IMR-90 (cell line): ENCODE data around the gene MDH1. TPM values are rescaled to one million over a fixed set of nuclear protein-coding genes. Genes with fewer than 3 reads are reported as not detected.

ENCODE experiments used
- ATAC-seq: fragments of 200-7000 bp; cut with Tn5 transposase; 2 replicates; pipeline ENCODE4 v1.9.1; 2020; ENCODE audit warnings: low read depth, mild to moderate bottlenecking, moderate library complexity
- BruUV-seq: library from RNA; stranded (reverse); fragments of 400-500 nt; replicated peaks from 2 replicates; lab custom pipeline; 2021; lab: Mats Ljungman, UMichigan
- CTCF ChIA-PET: fragments of 300-600 bp; formaldehyde crosslinking; extraction: SDS; loops from one replicate; lab custom pipeline; 2021; ENCODE audit warnings: antibody characterized with exemption; lab: Yijun Ruan, JAX
- POLR2A ChIA-PET: fragments of 300-600 bp; sonication (Branson Sonifier 250); formaldehyde crosslinking; loops from one replicate; lab custom pipeline; 2022; ENCODE audit warnings: antibody characterized with exemption; ENCODE audit not compliant: unreplicated experiment; lab: Charles Lee
- DNase-seq: peaks from one replicate; pipeline ENCODE4 v3.0.0; 2013
- H2AFZ ChIP-seq: replicated peaks from 2 replicates; pipeline ENCODE3; 2013; ENCODE audit warnings: low read length, mild to moderate bottlenecking; ENCODE audit not compliant: poor library complexity
- H2AK5ac ChIP-seq: 2 replicates; pipeline ENCODE4 v1.6.1; 2013; ENCODE audit warnings: low read depth, low read length, inconsistent platforms
- H2AK9ac ChIP-seq: replicated peaks from 2 replicates; pipeline ENCODE3; 2013; ENCODE audit warnings: mild to moderate bottlenecking, low read depth, low read length, moderate library complexity; ENCODE audit not compliant: poor library complexity
- H2BK120ac ChIP-seq: 2 replicates; pipeline ENCODE4 v1.6.1; 2013; ENCODE audit warnings: low read depth, low read length, inconsistent platforms
- H2BK15ac ChIP-seq: 3 replicates; pipeline ENCODE4 v1.6.1; 2013; ENCODE audit warnings: low read depth, low read length, inconsistent platforms
- H2BK20ac ChIP-seq: 2 replicates; pipeline ENCODE4 v1.6.1; 2013; ENCODE audit warnings: low read depth, mild to moderate bottlenecking, inconsistent platforms, low read length, moderate library complexity
- H2BK5ac ChIP-seq: 2 replicates; pipeline ENCODE4 v1.6.1; 2013; ENCODE audit warnings: mild to moderate bottlenecking, low read depth, low read length, inconsistent platforms; ENCODE audit not compliant: poor library complexity, severe bottlenecking
- H3K14ac ChIP-seq: replicated peaks from 2 replicates; pipeline ENCODE4 v1.6.1; 2013; ENCODE audit warnings: low read depth, low read length, inconsistent platforms
- H3K18ac ChIP-seq: 2 replicates; pipeline ENCODE4 v1.6.1; 2013; ENCODE audit warnings: low read depth, low read length, control low read depth
- H3K23ac ChIP-seq: 2 replicates; pipeline ENCODE4 v1.6.1; 2013; ENCODE audit warnings: low read depth, low read length, inconsistent platforms
- H3K27ac ChIP-seq: 2 replicates; pipeline ENCODE4 v1.5.1; 2013; ENCODE audit warnings: mild to moderate bottlenecking, control low read depth, low read length; ENCODE audit not compliant: insufficient read depth
- H3K27me3 ChIP-seq: 2 replicates; pipeline ENCODE4 v1.6.1; 2013; ENCODE audit warnings: low read length; ENCODE audit not compliant: control insufficient read depth, insufficient read depth
- H3K36me3 ChIP-seq: 2 replicates; pipeline ENCODE4 v1.6.1; 2013; ENCODE audit warnings: low read length, mixed read lengths; ENCODE audit not compliant: control insufficient read depth, insufficient read depth
- H3K4ac ChIP-seq: 2 replicates; pipeline ENCODE4 v1.6.1; 2013; ENCODE audit warnings: low read depth, low read length, inconsistent platforms
- H3K4me1 ChIP-seq: 2 replicates; pipeline ENCODE4 v1.6.1; 2013; ENCODE audit warnings: low read length, mixed read lengths; ENCODE audit not compliant: control insufficient read depth, insufficient read depth
- H3K4me2 ChIP-seq: 2 replicates; pipeline ENCODE4 v1.6.1; 2013; ENCODE audit warnings: low read depth, mild to moderate bottlenecking, control low read depth, low read length, moderate library complexity
- H3K4me3 ChIP-seq: 2 replicates; pipeline ENCODE4 v1.5.1; 2013; ENCODE audit warnings: low read depth, mild to moderate bottlenecking, control low read depth, low read length, moderate library complexity; ENCODE audit not compliant: insufficient read depth
- H3K56ac ChIP-seq: 2 replicates; pipeline ENCODE4 v1.6.1; 2013; ENCODE audit warnings: low read length, inconsistent platforms; ENCODE audit not compliant: insufficient read depth; ENCODE audit errors: extremely low read depth
- H3K79me1 ChIP-seq, 2 experiments: 2 replicates each; pipeline ENCODE4 v1.6.1; 2013; ENCODE audit warnings: low read length in 2 of 2, inconsistent platforms in 1 of 2, low read depth in 1 of 2
- H3K9ac ChIP-seq: 2 replicates; pipeline ENCODE4 v1.6.1; 2013; ENCODE audit warnings: low read depth, low read length, control low read depth
- H3K9me1 ChIP-seq: 2 replicates; pipeline ENCODE4 v1.6.1; 2013; ENCODE audit warnings: low read length, inconsistent platforms; ENCODE audit not compliant: insufficient read depth
- H3K9me3 ChIP-seq: 2 replicates; pipeline ENCODE4 v1.6.1; 2013; ENCODE audit warnings: low read length; ENCODE audit not compliant: control insufficient read depth, insufficient read depth
- H4K20me1 ChIP-seq: 2 replicates; pipeline ENCODE4 v1.6.1; 2013; ENCODE audit warnings: low read length, inconsistent platforms; ENCODE audit not compliant: insufficient read depth
- H4K5ac ChIP-seq: 2 replicates; pipeline ENCODE4 v1.6.1; 2013; ENCODE audit warnings: mild to moderate bottlenecking, low read depth, low read length, control low read depth
- H4K8ac ChIP-seq, 2 experiments: 2 replicates each; pipeline ENCODE4 v1.6.1; 2013; ENCODE audit warnings: low read depth in 2 of 2, low read length in 2 of 2, control low read depth in 1 of 2, inconsistent platforms in 1 of 2
- H4K91ac ChIP-seq: 2 replicates; pipeline ENCODE4 v1.6.1; 2013; ENCODE audit warnings: low read depth, low read length, inconsistent platforms; ENCODE audit not compliant: insufficient read depth
- BHLHE40 ChIP-seq: fragments of 150-350 bp; IDR thresholded peaks from 2 replicates; pipeline ENCODE4 v1.6.1; 2016; ENCODE audit warnings: mild to moderate bottlenecking, low read depth, low read length
- CHD1 ChIP-seq: IDR thresholded peaks from 2 replicates; pipeline ENCODE4 v1.6.1; 2012; ENCODE audit warnings: low read depth, low read length, improper control_type of control experiment
- MAFK ChIP-seq: IDR thresholded peaks from 2 replicates; pipeline ENCODE4 v1.6.1; 2012; ENCODE audit warnings: low read depth, low read length, improper control_type of control experiment
- MAZ ChIP-seq: IDR thresholded peaks from 2 replicates; pipeline ENCODE4 v1.6.1; 2012; ENCODE audit warnings: low read depth, mild to moderate bottlenecking, low read length, improper control_type of control experiment, moderate library complexity, borderline replicate concordance
- MXI1 ChIP-seq: IDR thresholded peaks from 2 replicates; pipeline ENCODE4 v1.6.1; 2012; ENCODE audit warnings: low read depth, mild to moderate bottlenecking, low read length, moderate library complexity, borderline replicate concordance
- POLR2A ChIP-seq: IDR thresholded peaks from 2 replicates; pipeline ENCODE4 v1.6.1; 2012; ENCODE audit warnings: mild to moderate bottlenecking, low read depth, low read length
- RAD21 ChIP-seq: IDR thresholded peaks from 2 replicates; pipeline ENCODE4 v1.6.1; 2012; ENCODE audit warnings: low read length, improper control_type of control experiment
- RCOR1 ChIP-seq: IDR thresholded peaks from 2 replicates; pipeline ENCODE4 v1.6.1; 2012; ENCODE audit warnings: mild to moderate bottlenecking, low read length, improper control_type of control experiment; ENCODE audit not compliant: insufficient replicate concordance
- RFX5 ChIP-seq: IDR thresholded peaks from 2 replicates; pipeline ENCODE4 v1.8.0; 2012; ENCODE audit warnings: low read depth, mild to moderate bottlenecking, low read length, moderate library complexity
- SMC3 ChIP-seq: fragments of 150-350 bp; IDR thresholded peaks from 2 replicates; pipeline ENCODE4 v1.6.1; 2016; ENCODE audit warnings: low read depth, mild to moderate bottlenecking, antibody characterized with exemption, low read length, moderate library complexity
- WGBS, 2 experiments: methylation state at CpG; one replicate each; pipeline versions ENCODE4 v1.1.5 to v1.1.7; 2013; ENCODE audit warnings: missing lambda C conversion rate in 2 of 2; ENCODE audit not compliant: insufficient read length in 1 of 2; ENCODE audit errors: extremely low coverage in 2 of 2; 5-methylcytosine and 5-hydroxymethylcytosine counted together
- dilution Hi-C: fragments of 300-500 bp; cut with HindIII; formaldehyde crosslinking; loops from one replicate; pipeline ENCODE4 v1.14.3; 2018; ENCODE audit warnings: low sequenced_read_pairs; ENCODE audit not compliant: unreplicated experiment
- in situ Hi-C: fragments of 300-500 bp; cut with MboI; formaldehyde crosslinking; loops from 3 replicates; pipeline ENCODE4 v1.14.3; 2019; ENCODE audit warnings: low sequenced_read_pairs, inconsistent platforms, mixed read lengths
- intact Hi-C: fragments of 100-400 bp; cut with micrococcal nuclease; formaldehyde crosslinking; loops from 2 replicates; pipeline ENCODE4 v1.10.0; 2022
- polyA plus RNA-seq, 3 experiments: library from polyadenylated mRNA; depleted of rRNA; stranded (reverse); fragments of >200 nt; gene quantifications; 2 replicates each; pipeline ENCODE4 v1.2.3, GENCODE V29; 2012; ENCODE audit warnings: low replicate concordance in 1 of 3
- total RNA-seq: library from RNA; depleted of rRNA; stranded (reverse); fragments of >200 nt; gene quantifications from 2 replicates; pipeline ENCODE4 v1.2.3, GENCODE V29; 2012
- TF ChIP-seq, protein P1 (sequence below): fragments of 150-350 bp; IDR thresholded peaks from 2 replicates; pipeline ENCODE4 v1.6.1; 2016; ENCODE audit warnings: low read depth, mild to moderate bottlenecking, low read length, moderate library complexity, borderline replicate concordance
- TF ChIP-seq, protein P2 (sequence below): conservative IDR thresholded peaks from 2 replicates; pipeline ENCODE4 v1.5.1; 2012; ENCODE audit warnings: mild to moderate bottlenecking, low read depth, low read length, improper control_type of control experiment

The MDH1 gene
- total and polyA plus RNA-seq, 2 of the 4 experiments (the other 2 are of a cell fraction): 195 to 248 TPM

DNA sequence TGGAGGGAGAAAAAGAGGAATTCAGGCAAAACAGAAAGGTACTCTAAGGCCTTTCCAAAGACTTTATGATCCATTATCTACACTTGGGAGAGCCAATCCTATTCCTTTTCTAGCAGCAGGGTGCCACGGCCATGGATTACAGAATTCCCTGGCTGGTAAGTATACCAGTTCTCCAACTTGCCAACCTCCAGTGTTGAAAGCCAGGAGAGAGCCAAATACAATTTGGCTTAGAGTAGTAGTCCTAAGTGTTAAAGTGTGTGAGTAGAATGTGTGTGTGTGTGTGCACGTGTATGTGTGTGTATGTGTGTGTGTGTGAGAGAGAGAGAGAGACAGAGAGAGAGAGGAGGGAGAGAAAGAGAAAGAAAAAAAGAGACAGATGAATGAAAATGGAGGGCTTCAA lies 43.7 kb upstream of the MDH1 start:
- ChIA-PET POLR2A (no interaction called here), CTCF (no interaction called here)
- Histone ChIP-seq H2BK120ac (no peak overlapping the region), H2AFZ (no peak overlapping the region), H3K23ac (no peak overlapping the region), H3K14ac (no peak overlapping the region), H3K36me3 (no peaks in the 10 kb centered on the region), H2AK5ac (no peak overlapping the region), H2BK20ac (no peak overlapping the region), H4K5ac (no peak overlapping the region), H2AK9ac (no peak overlapping the region), H4K8ac (no peak overlapping the region), H3K4me3 (no peak overlapping the region), H4K91ac (no peak overlapping the region), H3K4me1 (no peaks in the 10 kb centered on the region), H3K9me1 (no peaks in the 10 kb centered on the region), H2BK15ac (no peak overlapping the region), H3K18ac (no peak overlapping the region), H3K9ac (no peak overlapping the region), H2BK5ac (no peak overlapping the region), H3K4me2 (no peak overlapping the region), H3K9me3 (no peaks in the 10 kb centered on the region), H3K79me1 (no peaks in the 10 kb centered on the region; a peak in 1 of 4 replicates), H3K27me3 (no peaks in the 10 kb centered on the region), H3K27ac (no peak overlapping the region), H3K4ac (no peak overlapping the region), H4K20me1 (no peaks in the 10 kb centered on the region), H3K56ac (no peak overlapping the region)
- WGBS, 2 experiments: no CpG with 5 or more reads among the region's 2 CpGs
- TF ChIP-seq MXI1 (no peak), MAFK (no peak), RFX5 (no peak), MAZ (no peak), RAD21 (no peak), CHD1 (no peak), BHLHE40 (no peak), POLR2A (no peak), SMC3 (no peak), RCOR1 (no peak)
- TF ChIP-seq, protein P1, sequence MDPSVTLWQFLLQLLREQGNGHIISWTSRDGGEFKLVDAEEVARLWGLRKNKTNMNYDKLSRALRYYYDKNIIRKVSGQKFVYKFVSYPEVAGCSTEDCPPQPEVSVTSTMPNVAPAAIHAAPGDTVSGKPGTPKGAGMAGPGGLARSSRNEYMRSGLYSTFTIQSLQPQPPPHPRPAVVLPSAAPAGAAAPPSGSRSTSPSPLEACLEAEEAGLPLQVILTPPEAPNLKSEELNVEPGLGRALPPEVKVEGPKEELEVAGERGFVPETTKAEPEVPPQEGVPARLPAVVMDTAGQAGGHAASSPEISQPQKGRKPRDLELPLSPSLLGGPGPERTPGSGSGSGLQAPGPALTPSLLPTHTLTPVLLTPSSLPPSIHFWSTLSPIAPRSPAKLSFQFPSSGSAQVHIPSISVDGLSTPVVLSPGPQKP: no peak
- TF ChIP-seq, protein P2, sequence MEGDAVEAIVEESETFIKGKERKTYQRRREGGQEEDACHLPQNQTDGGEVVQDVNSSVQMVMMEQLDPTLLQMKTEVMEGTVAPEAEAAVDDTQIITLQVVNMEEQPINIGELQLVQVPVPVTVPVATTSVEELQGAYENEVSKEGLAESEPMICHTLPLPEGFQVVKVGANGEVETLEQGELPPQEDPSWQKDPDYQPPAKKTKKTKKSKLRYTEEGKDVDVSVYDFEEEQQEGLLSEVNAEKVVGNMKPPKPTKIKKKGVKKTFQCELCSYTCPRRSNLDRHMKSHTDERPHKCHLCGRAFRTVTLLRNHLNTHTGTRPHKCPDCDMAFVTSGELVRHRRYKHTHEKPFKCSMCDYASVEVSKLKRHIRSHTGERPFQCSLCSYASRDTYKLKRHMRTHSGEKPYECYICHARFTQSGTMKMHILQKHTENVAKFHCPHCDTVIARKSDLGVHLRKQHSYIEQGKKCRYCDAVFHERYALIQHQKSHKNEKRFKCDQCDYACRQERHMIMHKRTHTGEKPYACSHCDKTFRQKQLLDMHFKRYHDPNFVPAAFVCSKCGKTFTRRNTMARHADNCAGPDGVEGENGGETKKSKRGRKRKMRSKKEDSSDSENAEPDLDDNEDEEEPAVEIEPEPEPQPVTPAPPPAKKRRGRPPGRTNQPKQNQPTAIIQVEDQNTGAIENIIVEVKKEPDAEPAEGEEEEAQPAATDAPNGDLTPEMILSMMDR: no peak
- DNase-seq: no peak
- dilution Hi-C loops (no loop called here), intact Hi-C loops (loop anchor here (10.0 kb wide), 1 partner anchor 760 kb away; no protein-coding TSS in a partner anchor), in situ Hi-C loops (no loop called here)
- no peak for ATAC-seq
- BruUV-seq: no TSS peak
